Measurements from ENCODE around the gene COX7A1. TPM values are rescaled to one million over a fixed set of nuclear protein-coding genes. Genes with fewer than 3 reads are reported as not detected.
A peak's percentile ranks its signal among the peaks of the same experiment; 100 is the strongest.

Gene COX7A1
- total and polyA plus RNA-seq, 10 donors, result 6.3 to 40.9 (median 23.4) TPM

DNA sequence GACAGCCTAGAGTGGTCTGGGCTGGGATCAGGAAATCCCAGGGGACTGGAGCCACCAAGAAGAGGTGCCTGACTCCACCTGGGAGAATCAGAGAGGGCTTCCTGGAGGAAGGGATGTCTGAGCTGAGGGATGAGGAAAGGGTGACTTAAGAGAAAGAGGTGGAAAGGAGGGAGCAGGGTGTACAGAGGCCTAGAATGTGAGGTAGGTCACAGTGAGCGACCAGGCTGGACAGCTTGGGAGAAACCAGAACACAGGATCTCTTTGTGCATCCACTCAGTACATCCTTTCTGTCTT, 36.0 kb downstream of the COX7A1 start:
- Histone ChIP-seq H3K9me3 (no peaks in the 10 kb centered on the region), H3K27me3 (replicated peaks in 1 of 7) (no peaks in the 10 kb centered on the region), H3K27ac (peak overlapping the region in 7 of 8 donors; percentile 87 to 96 (median 93)), H3K36me3 (peaks cover 0 to 75% (median 43%) of the 10 kb centered on the region in 6 donors), H3K4me1 (peaks cover 15 to 57% (median 35%) of the 10 kb centered on the region in 6 donors), H3K4me3 (peak overlapping the region in 7 of 8 donors; percentile 71 to 96 (median 82))
- no peak for DNase-seq
- TF ChIP-seq POLR2A (IDR thresholded peaks at IDR 0.05) (no peak), POLR2AphosphoS5 (IDR thresholded peaks at IDR 0.05) (no peak)
- TF ChIP-seq, protein P1, sequence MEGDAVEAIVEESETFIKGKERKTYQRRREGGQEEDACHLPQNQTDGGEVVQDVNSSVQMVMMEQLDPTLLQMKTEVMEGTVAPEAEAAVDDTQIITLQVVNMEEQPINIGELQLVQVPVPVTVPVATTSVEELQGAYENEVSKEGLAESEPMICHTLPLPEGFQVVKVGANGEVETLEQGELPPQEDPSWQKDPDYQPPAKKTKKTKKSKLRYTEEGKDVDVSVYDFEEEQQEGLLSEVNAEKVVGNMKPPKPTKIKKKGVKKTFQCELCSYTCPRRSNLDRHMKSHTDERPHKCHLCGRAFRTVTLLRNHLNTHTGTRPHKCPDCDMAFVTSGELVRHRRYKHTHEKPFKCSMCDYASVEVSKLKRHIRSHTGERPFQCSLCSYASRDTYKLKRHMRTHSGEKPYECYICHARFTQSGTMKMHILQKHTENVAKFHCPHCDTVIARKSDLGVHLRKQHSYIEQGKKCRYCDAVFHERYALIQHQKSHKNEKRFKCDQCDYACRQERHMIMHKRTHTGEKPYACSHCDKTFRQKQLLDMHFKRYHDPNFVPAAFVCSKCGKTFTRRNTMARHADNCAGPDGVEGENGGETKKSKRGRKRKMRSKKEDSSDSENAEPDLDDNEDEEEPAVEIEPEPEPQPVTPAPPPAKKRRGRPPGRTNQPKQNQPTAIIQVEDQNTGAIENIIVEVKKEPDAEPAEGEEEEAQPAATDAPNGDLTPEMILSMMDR (IDR thresholded peaks at IDR 0.05 in 8 of 11, conservative IDR thresholded peaks at IDR 0.05 in 3 of 11), result no peak
- WGBS, 5 donors, result 83 to 100% (median 94%) methylated on average over 1 of the region's 1 CpG
- intact Hi-C loops (cut with DNase I; ENCODE audit: low total_unique reads), result loop anchor here (10.0 kb wide), 1 partner anchor 61 kb away; the partner anchor contains the start of genes THAP8 and WDR62

DNA sequence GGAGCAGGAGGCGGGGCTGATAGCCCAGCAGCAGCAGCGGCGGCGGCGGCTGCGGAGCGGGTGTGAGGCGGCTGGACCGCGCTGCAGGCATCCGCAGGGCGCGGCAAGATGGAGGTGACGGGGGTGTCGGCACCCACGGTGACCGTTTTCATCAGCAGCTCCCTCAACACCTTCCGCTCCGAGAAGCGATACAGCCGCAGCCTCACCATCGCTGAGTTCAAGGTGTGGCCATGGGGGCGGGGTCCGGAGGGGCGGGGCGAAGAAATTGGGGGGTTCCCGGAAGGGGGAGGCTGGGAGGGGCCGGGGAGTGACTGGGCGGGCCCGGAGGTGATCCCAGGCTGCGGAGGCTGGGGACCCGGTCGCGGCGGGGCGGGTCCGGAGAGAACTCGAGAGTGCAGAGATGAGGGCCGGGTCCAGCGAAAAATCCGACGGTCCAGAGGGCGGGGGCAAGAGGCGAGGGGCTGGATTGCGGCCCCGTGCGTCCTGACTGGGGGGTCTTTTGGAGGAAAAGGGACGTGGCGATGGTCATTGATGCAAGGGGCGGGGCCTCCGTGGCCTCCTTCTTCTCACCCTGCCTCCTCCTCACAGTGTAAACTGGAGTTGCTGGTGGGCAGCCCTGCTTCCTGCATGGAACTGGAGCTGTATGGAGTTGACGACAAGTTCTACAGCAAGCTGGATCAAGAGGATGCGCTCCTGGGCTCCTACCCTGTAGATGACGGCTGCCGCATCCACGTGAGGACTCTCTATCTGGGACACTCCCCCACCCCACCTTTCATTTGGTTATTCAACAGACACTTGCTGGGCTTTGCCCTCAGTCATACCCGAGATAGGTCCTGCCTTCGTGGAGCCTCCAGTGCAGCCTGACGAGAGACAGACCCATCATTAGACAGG, 36.5 kb downstream of the COX7A1 start, which contains the start of gene TBCB:
Gene TBCB, plus strand, starts transcription at position 16 of the 891 bp plus-strand sequence. Its CDS starts 93 bp downstream, at position 109.
- no peaks in the 10 kb centered on the region for H3K27me3 ChIP-seq (replicated peaks in 1 of 7)

DNA sequence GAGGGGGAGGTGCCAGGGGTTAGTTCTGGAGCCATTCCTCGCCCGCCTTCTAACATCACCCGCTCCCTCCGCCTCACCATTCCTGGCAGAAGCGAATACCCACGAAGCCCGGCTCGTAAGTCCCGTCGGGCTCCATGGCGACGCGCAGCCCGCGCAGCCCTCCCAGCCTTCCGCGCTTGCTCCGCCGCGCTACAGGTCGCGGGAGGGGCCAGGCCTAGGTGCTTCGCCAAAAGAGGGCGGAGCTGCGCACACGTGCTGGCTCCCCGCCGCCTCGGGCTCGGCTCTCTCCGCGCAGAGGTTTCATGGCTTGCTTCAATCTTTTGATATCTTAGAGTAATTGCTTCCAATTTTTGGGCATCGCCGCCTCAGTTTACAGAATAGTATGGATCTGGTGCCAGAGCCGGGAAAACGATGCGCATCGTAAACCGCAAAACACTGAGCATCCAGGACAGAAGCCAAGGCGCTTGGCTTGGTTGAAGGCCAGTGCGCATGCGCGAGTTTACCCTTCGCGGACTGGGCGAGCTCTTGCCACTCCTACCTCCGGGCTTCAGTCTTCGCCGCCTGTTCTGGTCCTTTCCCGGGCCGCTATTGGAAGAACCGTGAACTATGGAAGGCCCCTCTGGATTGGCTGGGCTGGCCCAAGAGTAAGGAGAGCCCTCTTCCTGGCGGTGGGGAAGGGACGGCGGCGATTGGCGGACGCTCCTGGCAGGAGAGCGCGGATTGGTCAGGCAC, 37.4 kb downstream of the COX7A1 start, which contains the start of gene POLR2I:
Gene POLR2I, minus strand, starts transcription at position 155 of the 732 bp plus-strand sequence. Its CDS starts 19 bp downstream, at position 136.
- H3K9me3 ChIP-seq, result no peaks in the 10 kb centered on the region
- intact Hi-C loops (cut with DNase I; ENCODE audit: low total_unique reads), result loop anchor here (10.0 kb wide), 1 partner anchor 60 kb away; the partner anchor contains the start of genes THAP8 and WDR62
- peak; percentile 94 to 95 (median 95) for TF ChIP-seq POLR2AphosphoS5 (IDR thresholded peaks at IDR 0.05)
- TF ChIP-seq, protein P1 (IDR thresholded peaks at IDR 0.05 in 8 of 11, conservative IDR thresholded peaks at IDR 0.05 in 3 of 11), result peak in 2 of 11 experiments; percentile 23 to 33
- TF ChIP-seq POLR2A (IDR thresholded peaks at IDR 0.05), result peak in 1 of 3 donors; percentile 47
- H3K27me3 ChIP-seq (replicated peaks in 1 of 7), result no peaks in the 10 kb centered on the region
- peak within 1 kb of the TSS; percentile 55 to 96 (median 80) for H3K4me3 ChIP-seq
- peaks cover 15 to 57% (median 35%) of the 10 kb centered on the region in 6 donors for H3K4me1 ChIP-seq
- WGBS, 5 donors, result 0% methylated on average over 48 to 60 of the region's 60 CpGs
- H3K27ac ChIP-seq, result peak within 1 kb of the TSS; percentile 64 to 96 (median 92)
- H3K36me3 ChIP-seq, result peaks cover 0 to 71% (median 41%) of the 10 kb centered on the region in 6 donors
- peak; percentile 99 for DNase-seq

More for the DNA sequence above, 36.5 kb downstream of the COX7A1 start, which contains the start of gene TBCB:
- Histone ChIP-seq H3K4me1 (peaks cover 15 to 57% (median 35%) of the 10 kb centered on the region in 6 donors), H3K27ac (peak within 1 kb of the TSS; percentile 64 to 96 (median 92)), H3K4me3 (peak within 1 kb of the TSS; percentile 55 to 96 (median 80)), H3K36me3 (peaks cover 0 to 75% (median 45%) of the 10 kb centered on the region in 6 donors), H3K9me3 (no peaks in the 10 kb centered on the region)
- intact Hi-C loops (cut with DNase I; ENCODE audit: low total_unique reads), result loop anchor here (10.0 kb wide), 1 partner anchor 61 kb away; the partner anchor contains the start of genes THAP8 and WDR62
- peak in 1 of 3 donors; percentile 53 for TF ChIP-seq POLR2A (IDR thresholded peaks at IDR 0.05)
- TF ChIP-seq, protein P1 (IDR thresholded peaks at IDR 0.05 in 8 of 11, conservative IDR thresholded peaks at IDR 0.05 in 3 of 11), result peak in 1 of 11 experiments; percentile 4
- TF ChIP-seq POLR2AphosphoS5 (IDR thresholded peaks at IDR 0.05), result peak; percentile 86 to 89 (median 88)
- DNase-seq, result peak; percentile 96
- WGBS, 5 donors, result 6 to 12% (median 6%) methylated on average over 37 to 59 of the region's 59 CpGs

Data from spleen (tissue), 11 donors.